ENCODE data around the gene S100A7. TPM values are rescaled to one million over a fixed set of nuclear protein-coding genes. Genes with fewer than 3 reads are reported as not detected.

S100A7 gene
- total RNA-seq, 1 donor from 2014 or later = not detected

DNA sequence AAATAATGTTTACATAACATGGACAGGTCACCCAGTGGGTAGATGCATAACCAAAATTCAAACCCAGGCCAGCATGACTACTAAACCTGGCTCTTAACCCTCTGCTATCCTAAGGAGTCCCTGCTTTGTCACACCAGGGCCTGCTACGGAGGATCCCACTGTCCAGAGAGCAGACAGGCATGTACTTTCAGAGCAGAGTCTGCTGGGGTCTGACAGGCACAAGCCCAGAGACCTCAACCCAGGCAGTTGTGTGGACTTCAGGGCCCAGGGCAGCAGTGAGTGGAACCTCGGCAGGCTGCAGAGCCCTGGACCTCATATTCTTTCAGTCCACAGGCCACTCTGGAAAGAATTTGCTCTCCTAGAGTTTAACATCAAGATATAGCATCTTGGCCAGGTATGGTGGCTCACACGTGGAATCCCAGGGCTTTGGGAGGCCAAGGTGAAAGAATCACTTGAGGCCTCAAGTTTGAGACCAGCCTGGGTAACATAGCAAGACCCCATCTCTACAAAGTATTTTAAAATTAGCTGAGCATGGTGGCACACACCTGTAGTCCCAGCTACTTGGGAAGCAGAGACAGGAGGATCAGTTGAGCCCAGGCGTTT lies 16.1 kb upstream of the S100A7 start:
- no peak overlapping the region for H3K4me3 Mint-ChIP-seq (ENCODE audit: unreplicated experiment)
- H3K36me3 Mint-ChIP-seq (ENCODE audit: low read depth) = peaks cover 3% of the 10 kb centered on the region
- no peak overlapping the region for H3K27ac Mint-ChIP-seq (ENCODE audit: unreplicated experiment)
- H3K4me1 Mint-ChIP-seq (ENCODE audit: low read depth) = no peaks in the 10 kb centered on the region
- TF ChIP-seq, protein P1, sequence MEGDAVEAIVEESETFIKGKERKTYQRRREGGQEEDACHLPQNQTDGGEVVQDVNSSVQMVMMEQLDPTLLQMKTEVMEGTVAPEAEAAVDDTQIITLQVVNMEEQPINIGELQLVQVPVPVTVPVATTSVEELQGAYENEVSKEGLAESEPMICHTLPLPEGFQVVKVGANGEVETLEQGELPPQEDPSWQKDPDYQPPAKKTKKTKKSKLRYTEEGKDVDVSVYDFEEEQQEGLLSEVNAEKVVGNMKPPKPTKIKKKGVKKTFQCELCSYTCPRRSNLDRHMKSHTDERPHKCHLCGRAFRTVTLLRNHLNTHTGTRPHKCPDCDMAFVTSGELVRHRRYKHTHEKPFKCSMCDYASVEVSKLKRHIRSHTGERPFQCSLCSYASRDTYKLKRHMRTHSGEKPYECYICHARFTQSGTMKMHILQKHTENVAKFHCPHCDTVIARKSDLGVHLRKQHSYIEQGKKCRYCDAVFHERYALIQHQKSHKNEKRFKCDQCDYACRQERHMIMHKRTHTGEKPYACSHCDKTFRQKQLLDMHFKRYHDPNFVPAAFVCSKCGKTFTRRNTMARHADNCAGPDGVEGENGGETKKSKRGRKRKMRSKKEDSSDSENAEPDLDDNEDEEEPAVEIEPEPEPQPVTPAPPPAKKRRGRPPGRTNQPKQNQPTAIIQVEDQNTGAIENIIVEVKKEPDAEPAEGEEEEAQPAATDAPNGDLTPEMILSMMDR (IDR thresholded peaks at IDR 0.05) = no peak
- H3K9me3 Mint-ChIP-seq (ENCODE audit: low read depth) = peaks cover 17% of the 10 kb centered on the region
- H3K27me3 Mint-ChIP-seq (ENCODE audit: low read depth) = peaks cover 35% of the 10 kb centered on the region
- no peak for DNase-seq (ENCODE audit: low spot score)

DNA sequence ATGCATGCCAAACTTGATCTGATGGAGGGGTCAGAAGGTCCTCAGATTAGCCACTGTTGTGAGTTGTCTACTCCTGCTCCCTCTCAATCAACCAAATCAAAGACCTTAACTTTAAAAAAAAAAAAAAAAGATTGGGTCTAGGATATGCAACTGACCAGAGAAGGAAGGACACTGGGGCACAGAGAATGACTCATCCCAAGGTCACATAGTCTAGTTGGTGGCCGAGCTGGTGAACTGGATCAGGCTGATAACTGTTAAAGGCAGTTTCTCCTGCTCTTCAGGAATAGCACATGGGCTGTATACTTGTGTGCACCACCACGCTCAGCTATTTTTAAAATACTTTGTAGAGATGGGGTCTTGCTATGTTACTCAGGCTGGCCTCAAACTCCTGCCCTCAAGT lies 14.8 kb upstream of the S100A7 start:
- DNase-seq (ENCODE audit: low spot score) = no peak
- peaks cover 25% of the 10 kb centered on the region for H3K27me3 Mint-ChIP-seq (ENCODE audit: low read depth)
- H3K4me1 Mint-ChIP-seq (ENCODE audit: low read depth) = no peaks in the 10 kb centered on the region
- H3K27ac Mint-ChIP-seq (ENCODE audit: unreplicated experiment) = no peak overlapping the region
- TF ChIP-seq, protein P1 (IDR thresholded peaks at IDR 0.05) = no peak
- no peak overlapping the region for H3K4me3 Mint-ChIP-seq (ENCODE audit: unreplicated experiment)
- peaks cover 21% of the 10 kb centered on the region for H3K9me3 Mint-ChIP-seq (ENCODE audit: low read depth)
- peaks cover 3% of the 10 kb centered on the region for H3K36me3 Mint-ChIP-seq (ENCODE audit: low read depth)

DNA sequence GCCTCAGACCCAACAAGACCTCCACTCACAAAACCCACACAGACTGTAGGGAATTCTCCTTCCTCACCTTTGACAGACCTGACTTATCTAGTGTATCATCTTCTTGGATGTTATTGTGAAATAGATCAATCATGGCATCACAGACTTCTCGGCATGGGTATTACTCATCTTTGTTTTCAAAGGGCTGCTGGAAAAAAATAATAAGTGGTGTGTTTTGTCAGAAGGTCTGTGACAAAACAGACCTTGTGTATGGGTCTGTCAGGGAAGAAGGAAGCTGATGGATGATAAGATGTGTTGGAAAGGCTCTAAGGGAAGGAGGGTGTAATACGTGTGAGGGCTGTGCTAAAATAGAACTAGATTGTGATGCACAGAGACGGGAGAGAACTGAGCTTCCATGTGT lies 13.9 kb upstream of the S100A7 start:
- Mint-ChIP-seq H3K4me1 (ENCODE audit: low read depth) (no peaks in the 10 kb centered on the region), H3K27me3 (ENCODE audit: low read depth) (peaks cover 22% of the 10 kb centered on the region), H3K9me3 (ENCODE audit: low read depth) (peaks cover 21% of the 10 kb centered on the region), H3K36me3 (ENCODE audit: low read depth) (peaks cover 3% of the 10 kb centered on the region), H3K27ac (ENCODE audit: unreplicated experiment) (no peak overlapping the region), H3K4me3 (ENCODE audit: unreplicated experiment) (no peak overlapping the region)
- TF ChIP-seq, protein P1 (IDR thresholded peaks at IDR 0.05) = no peak
- no peak for DNase-seq (ENCODE audit: low spot score)

DNA sequence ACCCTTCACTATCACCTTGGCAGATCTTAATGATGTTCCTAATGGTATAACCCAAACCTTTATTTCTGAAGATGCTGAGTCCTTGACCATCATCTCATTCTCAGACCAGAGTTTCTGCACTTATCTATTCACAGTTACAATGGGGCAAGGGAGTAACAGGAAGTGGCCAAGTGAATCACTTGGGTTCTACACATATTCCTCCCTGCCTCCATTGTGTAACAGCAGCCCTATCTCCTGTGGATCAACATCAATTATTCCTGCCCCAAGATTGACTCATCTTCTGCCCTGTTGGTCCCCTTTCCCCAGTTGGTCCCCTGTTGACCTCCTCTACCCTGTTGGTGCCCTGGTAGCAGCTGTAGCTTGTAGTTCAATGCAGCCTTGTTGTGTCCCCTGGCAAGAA lies 10.3 kb upstream of the S100A7 start:
- Mint-ChIP-seq H3K36me3 (ENCODE audit: low read depth) (peaks cover 3% of the 10 kb centered on the region), H3K4me3 (ENCODE audit: unreplicated experiment) (no peak overlapping the region), H3K4me1 (ENCODE audit: low read depth) (peaks cover 9% of the 10 kb centered on the region), H3K27ac (ENCODE audit: unreplicated experiment) (no peak overlapping the region), H3K9me3 (ENCODE audit: low read depth) (peaks cover 21% of the 10 kb centered on the region), H3K27me3 (ENCODE audit: low read depth) (peaks cover 10% of the 10 kb centered on the region)
- no peak for DNase-seq (ENCODE audit: low spot score)
- TF ChIP-seq, protein P1 (IDR thresholded peaks at IDR 0.05) = no peak

DNA sequence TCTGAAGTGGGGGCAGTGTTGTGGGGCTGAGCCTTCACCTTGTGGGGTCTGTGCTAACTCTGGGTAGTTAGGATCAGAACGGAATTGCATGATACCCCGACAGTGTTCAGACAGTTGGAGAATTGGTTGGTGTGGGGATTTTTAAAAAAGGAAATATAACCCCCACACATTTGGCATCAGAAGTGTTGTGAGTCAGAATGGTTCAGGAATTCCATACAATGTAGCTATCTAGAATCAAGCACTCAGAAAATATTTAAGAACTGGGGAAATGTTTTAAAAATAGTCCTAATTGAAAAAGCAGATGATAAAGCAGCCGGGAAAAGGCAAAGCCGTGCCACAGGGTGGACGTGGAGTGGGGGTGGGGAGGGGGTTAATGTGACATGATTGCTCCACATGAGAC lies 6.5 kb upstream of the S100A7 start:
- Mint-ChIP-seq H3K4me1 (ENCODE audit: low read depth) (peaks cover 9% of the 10 kb centered on the region), H3K27ac (ENCODE audit: unreplicated experiment) (peak overlapping the region; percentile 71), H3K36me3 (ENCODE audit: low read depth) (no peaks in the 10 kb centered on the region), H3K4me3 (ENCODE audit: unreplicated experiment) (no peak overlapping the region), H3K27me3 (ENCODE audit: low read depth) (peaks cover 36% of the 10 kb centered on the region), H3K9me3 (ENCODE audit: low read depth) (peaks cover 10% of the 10 kb centered on the region)
- DNase-seq (ENCODE audit: low spot score) = no peak
- TF ChIP-seq, protein P1 (IDR thresholded peaks at IDR 0.05) = no peak
